MM.1S (cell line): ENCODE data around the gene ZFAND6.

Experiments used
- DNase-seq: peaks from one replicate; pipeline ENCODE4 v3.0.0-alpha.2; 2015
- H2AFZ ChIP-seq: fragments of 300-600 bp; sonication (generic); 2 replicates; pipeline ENCODE4 v1.6.0; 2016; ENCODE audit warnings: antibody characterized with exemption, low read length
- H3F3A ChIP-seq: fragments of 300-600 bp; sonication (generic); 2 replicates; pipeline ENCODE4 v1.6.1; 2016; ENCODE audit warnings: mild to moderate bottlenecking, antibody characterized with exemption, low read length, moderate library complexity, mixed read lengths; ENCODE audit not compliant: insufficient read depth
- H3K27ac ChIP-seq: fragments of 300-600 bp; sonication (generic); 2 replicates; pipeline ENCODE4 v1.5.1; 2016; ENCODE audit warnings: mild to moderate bottlenecking, low read length
- H3K27me3 ChIP-seq: fragments of 300-600 bp; sonication (generic); replicated peaks from 2 replicates; pipeline ENCODE4 v1.6.0; 2016; ENCODE audit warnings: low read length; ENCODE audit not compliant: insufficient read depth
- H3K36me3 ChIP-seq: fragments of 300-600 bp; sonication (generic); replicated peaks from 2 replicates; pipeline ENCODE4 v1.6.1; 2016; ENCODE audit warnings: mild to moderate bottlenecking, low read length, mixed read lengths; ENCODE audit not compliant: insufficient read depth
- H3K4me1 ChIP-seq: fragments of 300-600 bp; sonication (generic); 2 replicates; pipeline ENCODE4 v1.6.1; 2016; ENCODE audit warnings: low read length, mixed read lengths
- H3K4me2 ChIP-seq: fragments of 300-600 bp; sonication (generic); 2 replicates; pipeline ENCODE4 v1.6.0; 2016; ENCODE audit warnings: low read depth, low read length
- H3K4me3 ChIP-seq: fragments of 300-600 bp; sonication (generic); 2 replicates; pipeline ENCODE4 v1.5.1; 2016; ENCODE audit warnings: low read length, mixed read lengths
- H3K79me2 ChIP-seq: fragments of 300-600 bp; sonication (generic); 2 replicates; pipeline ENCODE4 v1.6.1; 2016; ENCODE audit warnings: mixed run types, low read length, mixed read lengths
- H3K9ac ChIP-seq: fragments of 300-600 bp; sonication (generic); 2 replicates; pipeline ENCODE4 v1.6.1; 2016; ENCODE audit warnings: low read length, mixed read lengths
- H3K9me2 ChIP-seq: fragments of 300-600 bp; sonication (generic); replicated peaks from 2 replicates; pipeline ENCODE4 v1.6.1; 2016; ENCODE audit warnings: mild to moderate bottlenecking, low read length, mixed read lengths; ENCODE audit not compliant: insufficient read depth
- H3K9me3 ChIP-seq: fragments of 300-600 bp; sonication (generic); replicated peaks from 2 replicates; pipeline ENCODE4 v1.6.1; 2016; ENCODE audit warnings: mild to moderate bottlenecking, low read length, mixed read lengths; ENCODE audit not compliant: insufficient read depth
- H4K20me1 ChIP-seq: fragments of 300-600 bp; sonication (generic); 2 replicates; pipeline ENCODE4 v1.6.1; 2016; ENCODE audit warnings: mild to moderate bottlenecking, low read length, moderate library complexity, mixed read lengths; ENCODE audit not compliant: insufficient read depth
- EZH2 ChIP-seq: fragments of 300-600 bp; sonication (generic); optimal IDR thresholded peaks from 2 replicates; pipeline ENCODE3; 2017; ENCODE audit warnings: low read depth, mild to moderate bottlenecking, antibody characterized with exemption, low read length, mixed read lengths
- EZH2phosphoT487 ChIP-seq: fragments of 300-600 bp; sonication (generic); IDR thresholded peaks from 2 replicates; pipeline ENCODE4 v1.6.1; 2018; ENCODE audit warnings: antibody characterized with exemption, low read length
- TF ChIP-seq, protein P1 (sequence below): fragments of 300-600 bp; sonication (generic); IDR thresholded peaks from 2 replicates; pipeline ENCODE4 v1.5.1; 2016; ENCODE audit warnings: antibody characterized with exemption, low read length, mixed read lengths

ZFAND6 gene

DNA sequence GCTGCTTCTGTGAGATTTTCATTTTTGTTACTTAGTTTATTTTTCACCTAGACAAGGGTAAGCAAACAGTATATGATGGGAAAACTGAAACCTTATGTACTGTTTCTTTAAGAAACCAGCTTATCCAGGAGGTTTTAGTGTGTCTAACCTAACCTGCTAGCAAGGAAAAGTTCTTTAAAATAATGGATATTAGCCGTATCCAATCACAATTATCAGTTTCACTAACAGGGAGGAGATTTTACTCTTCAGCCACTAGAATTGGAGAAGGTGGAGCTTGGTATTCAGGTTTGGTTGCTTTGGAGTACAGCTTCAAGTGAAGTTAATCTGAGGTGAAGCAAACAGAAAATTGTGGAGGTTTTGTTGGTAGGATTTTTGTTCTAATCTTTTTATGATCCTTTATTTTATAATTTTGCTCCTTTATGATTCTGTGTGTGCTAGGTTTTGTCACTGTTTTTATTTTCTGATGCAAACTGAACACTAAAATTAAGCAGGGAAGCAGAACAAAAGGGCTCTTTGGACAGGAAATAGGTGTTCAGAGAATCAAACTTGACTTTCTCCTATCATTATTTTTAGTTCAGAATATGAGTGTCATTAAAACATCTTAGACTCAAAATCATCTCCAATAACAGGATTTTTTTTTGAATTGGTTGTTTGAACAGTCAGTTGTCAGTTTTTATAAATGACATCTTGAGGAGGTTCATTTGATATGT lies 13.0 kb downstream of the ZFAND6 start:
- Histone ChIP-seq H3K36me3 (no peaks in the 10 kb centered on the region), H3K27ac (peak overlapping the region; percentile 4; the same call in 1 of the 2 replicates), H3K9me3 (no peaks in the 10 kb centered on the region), H3K4me3 (peak overlapping the region; percentile 58), H3F3A (peaks cover 6% of the 10 kb centered on the region), H3K27me3 (no peaks in the 10 kb centered on the region), H3K9me2 (no peaks in the 10 kb centered on the region), H3K79me2 (peaks cover 97% of the 10 kb centered on the region), H3K4me2 (peak overlapping the region; percentile 38), H4K20me1 (peaks cover 6% of the 10 kb centered on the region; the same call in 1 of the 2 replicates), H3K4me1 (peaks cover 7% of the 10 kb centered on the region; the same call in 1 of the 2 replicates), H2AFZ (no peak overlapping the region), H3K9ac (peak overlapping the region; percentile 28; the same call in 1 of the 2 replicates)
- TF ChIP-seq EZH2phosphoT487 = no peak
- TF ChIP-seq, protein P1, sequence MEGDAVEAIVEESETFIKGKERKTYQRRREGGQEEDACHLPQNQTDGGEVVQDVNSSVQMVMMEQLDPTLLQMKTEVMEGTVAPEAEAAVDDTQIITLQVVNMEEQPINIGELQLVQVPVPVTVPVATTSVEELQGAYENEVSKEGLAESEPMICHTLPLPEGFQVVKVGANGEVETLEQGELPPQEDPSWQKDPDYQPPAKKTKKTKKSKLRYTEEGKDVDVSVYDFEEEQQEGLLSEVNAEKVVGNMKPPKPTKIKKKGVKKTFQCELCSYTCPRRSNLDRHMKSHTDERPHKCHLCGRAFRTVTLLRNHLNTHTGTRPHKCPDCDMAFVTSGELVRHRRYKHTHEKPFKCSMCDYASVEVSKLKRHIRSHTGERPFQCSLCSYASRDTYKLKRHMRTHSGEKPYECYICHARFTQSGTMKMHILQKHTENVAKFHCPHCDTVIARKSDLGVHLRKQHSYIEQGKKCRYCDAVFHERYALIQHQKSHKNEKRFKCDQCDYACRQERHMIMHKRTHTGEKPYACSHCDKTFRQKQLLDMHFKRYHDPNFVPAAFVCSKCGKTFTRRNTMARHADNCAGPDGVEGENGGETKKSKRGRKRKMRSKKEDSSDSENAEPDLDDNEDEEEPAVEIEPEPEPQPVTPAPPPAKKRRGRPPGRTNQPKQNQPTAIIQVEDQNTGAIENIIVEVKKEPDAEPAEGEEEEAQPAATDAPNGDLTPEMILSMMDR = no peak
- TF ChIP-seq EZH2 = no peak
- peak; percentile 91 for DNase-seq

DNA sequence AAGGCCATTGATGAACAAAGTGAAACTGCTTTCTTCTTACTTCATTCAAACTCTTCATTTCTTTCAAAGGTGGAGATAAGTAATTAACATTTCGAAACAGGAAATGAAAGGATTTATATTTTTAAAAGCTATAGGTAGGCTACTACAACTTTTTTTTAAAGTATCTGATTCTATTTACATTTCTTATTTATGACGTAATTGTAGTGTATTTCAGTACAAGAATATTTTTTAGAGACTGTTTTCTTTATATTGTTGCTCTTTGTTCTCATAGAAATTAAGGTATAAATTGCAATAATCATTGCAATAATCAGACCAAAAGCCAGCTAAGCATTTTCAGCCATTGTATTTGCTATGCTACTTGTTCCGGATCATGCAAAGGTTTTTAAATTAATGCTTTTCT lies 13.7 kb downstream of the ZFAND6 start:
- DNase-seq = no peak

DNA sequence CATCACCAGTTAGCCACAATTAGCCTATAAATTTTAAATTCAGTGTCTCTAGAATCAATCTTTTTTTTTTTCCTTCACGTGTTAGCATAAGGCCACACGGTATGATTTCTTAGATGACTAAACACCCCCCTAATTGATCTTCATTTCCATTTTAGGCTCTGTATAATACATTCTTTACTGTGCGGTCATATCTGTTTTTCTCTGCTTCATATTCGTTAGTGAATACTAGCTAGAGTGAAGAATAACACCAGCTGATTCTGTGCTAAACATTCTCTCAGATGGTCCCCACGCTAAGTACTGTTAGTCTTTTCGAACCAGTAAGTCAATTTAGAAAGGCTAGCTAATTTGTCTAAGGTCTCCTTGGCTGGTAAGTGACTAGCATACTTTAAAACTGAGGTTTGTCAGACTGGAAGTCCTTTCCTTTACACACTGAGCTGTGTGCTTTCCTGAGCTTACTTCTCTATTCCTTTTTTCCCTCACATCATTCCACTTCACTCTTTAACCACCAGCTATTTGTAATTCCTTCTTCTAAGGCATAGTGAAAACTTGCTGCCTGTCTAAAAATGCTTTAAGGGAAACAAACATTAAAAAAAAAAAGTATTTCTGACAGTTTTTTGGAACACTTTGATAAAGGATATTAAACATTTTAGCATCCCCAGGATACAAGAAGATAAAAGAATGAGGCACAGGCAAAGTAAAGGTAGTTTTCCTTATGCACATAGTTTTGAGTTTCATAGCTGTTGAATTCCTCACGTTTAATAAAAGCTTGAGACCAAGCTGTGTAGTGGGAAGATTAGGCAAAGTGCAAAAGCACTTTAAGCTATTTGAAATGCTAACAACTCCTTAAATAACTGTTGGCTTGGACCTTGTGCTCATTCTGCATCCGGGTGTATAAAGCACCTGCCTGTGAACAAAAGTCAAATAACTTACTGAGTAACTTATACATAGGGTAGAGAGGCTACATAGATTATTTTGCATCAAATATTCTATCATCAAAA lies 17.1 kb downstream of the ZFAND6 start:
- Histone ChIP-seq H3K4me2 (no peak overlapping the region), H3F3A (peaks cover 6% of the 10 kb centered on the region), H3K36me3 (no peaks in the 10 kb centered on the region), H3K4me1 (no peaks in the 10 kb centered on the region), H3K9me2 (no peaks in the 10 kb centered on the region), H3K27ac (no peak overlapping the region), H3K4me3 (no peak overlapping the region), H3K79me2 (peaks cover 89% of the 10 kb centered on the region), H4K20me1 (peaks cover 6% of the 10 kb centered on the region; the same call in 1 of the 2 replicates), H3K9ac (no peak overlapping the region), H2AFZ (no peak overlapping the region), H3K27me3 (no peaks in the 10 kb centered on the region), H3K9me3 (no peaks in the 10 kb centered on the region)
- TF ChIP-seq, protein P1 = no peak
- TF ChIP-seq EZH2phosphoT487 (no peak), EZH2 (no peak)
- no peak for DNase-seq

More for the DNA sequence above, 13.7 kb downstream of the ZFAND6 start:
- TF ChIP-seq EZH2 = no peak
- no peak for TF ChIP-seq EZH2phosphoT487
- TF ChIP-seq, protein P1 = no peak
- Histone ChIP-seq H3K4me3 (no peak overlapping the region; the same call in 1 of the 2 replicates), H3K27ac (no peak overlapping the region), H3K79me2 (peaks cover 95% of the 10 kb centered on the region), H3K9ac (no peak overlapping the region), H3K4me1 (peaks cover 7% of the 10 kb centered on the region; the same call in 1 of the 2 replicates), H4K20me1 (peaks cover 6% of the 10 kb centered on the region; the same call in 1 of the 2 replicates), H3F3A (peaks cover 6% of the 10 kb centered on the region), H3K9me2 (no peaks in the 10 kb centered on the region), H3K36me3 (no peaks in the 10 kb centered on the region), H2AFZ (no peak overlapping the region), H3K9me3 (no peaks in the 10 kb centered on the region), H3K27me3 (no peaks in the 10 kb centered on the region), H3K4me2 (peak overlapping the region; percentile 38)
